Subcutaneous adipose tissue (tissue), 4 donors: ENCODE results near the gene PLEKHN1. TPM values are rescaled to one million over a fixed set of nuclear protein-coding genes. Genes with fewer than 3 reads are reported as not detected.

ENCODE experiments used
- CTCF ChIP-seq: fragments of 450-650 bp; IDR thresholded peaks from one replicate; pipeline ENCODE4 v1.5.1; 2016; ENCODE audit warnings: low read depth, mild to moderate bottlenecking, control low read depth, antibody characterized with exemption, moderate library complexity
- total RNA-seq, 4 donors: library from RNA; depleted of rRNA; stranded (reverse); fragments of >200 nt; gene quantifications; one replicate each; pipeline ENCODE4 v1.1.0, GENCODE V29; 2016

Gene PLEKHN1
- total RNA-seq, 4 donors from 2014 or later = 0.33 TPM; not detected in 3

DNA sequence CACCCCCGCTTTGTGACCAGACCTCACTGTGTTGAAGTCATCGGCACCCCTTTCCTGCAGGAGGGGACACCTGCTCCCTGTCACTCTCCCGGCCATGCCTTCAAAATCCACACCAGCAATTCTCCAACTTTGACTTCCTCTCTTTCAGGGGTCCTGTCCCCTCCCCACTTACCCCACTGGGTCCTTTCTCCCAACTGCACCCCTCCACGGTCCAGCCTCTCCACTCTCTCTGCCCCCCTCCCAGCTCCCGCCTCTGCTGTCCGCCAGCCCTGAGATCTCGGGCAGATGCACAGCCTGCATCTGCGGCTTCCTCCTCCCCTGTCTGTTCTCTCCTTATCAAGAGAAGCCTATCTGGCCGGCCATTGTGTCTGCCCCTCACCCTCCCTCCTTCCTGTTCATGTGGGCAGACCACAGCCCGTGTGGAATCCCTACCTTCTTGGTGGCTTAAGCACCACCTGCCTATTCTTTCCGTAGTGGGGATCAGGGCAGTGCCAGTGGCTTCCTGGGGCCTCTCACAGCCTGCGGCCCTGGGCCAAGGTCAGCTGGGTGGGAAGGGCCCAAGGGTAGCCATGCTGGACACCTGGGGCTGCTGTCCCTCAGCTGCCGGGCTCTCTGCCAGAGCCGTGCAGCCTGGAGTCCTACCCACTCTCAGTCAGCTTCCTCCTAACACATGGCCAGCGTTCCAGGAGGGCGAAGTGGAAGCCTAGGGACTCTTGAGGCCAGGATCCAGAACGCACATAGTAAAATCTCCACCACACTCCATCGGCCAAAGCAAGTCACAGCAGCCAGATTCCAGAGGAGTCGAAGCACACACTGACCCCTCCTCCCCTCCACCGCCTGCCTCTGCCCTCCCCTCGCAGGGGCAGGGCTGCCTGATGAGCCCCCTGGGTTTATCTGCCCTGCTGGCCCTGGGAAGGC is 38.8 kb downstream of the PLEKHN1 start:
- no peak for TF ChIP-seq CTCF

DNA sequence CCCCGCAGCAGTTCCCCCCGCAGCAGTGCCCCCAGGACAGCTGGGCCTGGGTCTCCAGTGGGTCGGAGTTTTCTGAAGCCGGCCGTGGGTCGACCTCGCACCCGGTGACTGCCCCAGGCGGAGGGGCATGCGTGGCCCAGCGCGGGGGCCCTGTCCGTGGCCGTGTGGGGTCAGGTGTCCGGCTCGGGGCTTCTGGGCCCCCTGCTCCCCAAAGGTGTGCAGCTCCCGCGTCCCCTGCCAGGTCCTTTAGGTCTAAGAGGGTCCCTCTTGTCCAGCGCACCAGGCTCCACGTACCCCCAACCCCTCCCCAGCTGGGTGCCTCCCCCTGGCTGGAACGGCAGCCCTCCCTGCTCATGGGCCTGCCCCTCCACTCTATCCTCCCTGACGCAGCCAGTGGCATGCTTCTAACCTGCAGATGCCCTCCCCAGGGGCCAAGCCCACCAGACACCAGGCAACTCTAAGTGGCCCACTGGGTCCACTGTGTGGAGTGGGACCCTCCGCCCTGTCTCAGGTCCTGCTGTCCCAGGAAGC is 39.6 kb downstream of the PLEKHN1 start:
- TF ChIP-seq CTCF = no peak

- no peak for TF ChIP-seq CTCF
Observed at GRCh38 chr1:1006305-1007159, 40.2 kb downstream of the PLEKHN1 start.

- no peak for TF ChIP-seq CTCF
Observed at GRCh38 chr1:1011396-1011949, 45.2 kb downstream of the PLEKHN1 start.

DNA sequence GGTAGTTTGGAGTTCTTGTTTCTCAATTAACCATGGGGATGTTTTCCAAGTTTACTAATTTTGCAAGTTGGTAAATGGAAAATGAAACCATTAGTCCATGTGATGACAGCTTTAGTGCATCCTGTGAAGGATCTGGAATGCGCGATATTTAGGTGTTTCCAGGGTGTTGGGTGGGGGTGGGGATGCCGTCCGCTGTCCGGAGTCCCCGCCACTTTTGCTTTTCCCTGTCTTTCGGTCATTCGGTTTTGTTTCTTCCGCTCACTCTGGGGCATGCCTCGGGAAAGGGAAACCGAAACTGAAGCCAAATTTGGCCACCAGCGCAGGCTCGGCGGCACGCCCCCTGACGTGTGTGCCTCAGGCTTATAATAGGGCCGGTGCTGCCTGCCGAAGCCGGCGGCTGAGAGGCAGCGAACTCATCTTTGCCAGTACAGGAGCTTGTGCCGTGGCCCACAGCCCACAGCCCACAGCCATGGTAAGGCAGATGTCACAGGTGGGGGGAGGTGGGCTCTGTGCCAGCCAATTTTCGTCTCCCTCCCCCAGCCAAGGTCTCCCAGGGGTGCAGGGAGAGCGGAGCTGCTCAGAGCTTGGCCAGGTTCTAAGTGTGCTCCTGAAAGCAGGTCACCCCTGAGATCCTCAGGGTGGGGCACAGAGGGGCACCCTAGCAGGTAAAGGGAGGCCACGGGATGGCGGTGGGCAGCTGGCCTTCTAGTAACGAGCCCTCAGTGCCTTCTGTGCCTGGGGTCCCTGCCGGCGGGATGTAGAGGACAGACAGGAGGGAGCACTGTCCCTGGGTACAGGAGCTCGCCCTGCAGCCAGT is 47.0 kb downstream of the PLEKHN1 start, which contains the start of gene ISG15:
Gene ISG15 (plus strand): TSS at position 393 of the 817 bp plus-strand sequence. CDS start 77 bp downstream, at position 470.
- no peak for TF ChIP-seq CTCF

GRCh38 chr1:1013922-1014648 is 47.8 kb downstream of the PLEKHN1 start:
- no peak for TF ChIP-seq CTCF
